ENCODE measurements around the gene RBM24.

DNA sequence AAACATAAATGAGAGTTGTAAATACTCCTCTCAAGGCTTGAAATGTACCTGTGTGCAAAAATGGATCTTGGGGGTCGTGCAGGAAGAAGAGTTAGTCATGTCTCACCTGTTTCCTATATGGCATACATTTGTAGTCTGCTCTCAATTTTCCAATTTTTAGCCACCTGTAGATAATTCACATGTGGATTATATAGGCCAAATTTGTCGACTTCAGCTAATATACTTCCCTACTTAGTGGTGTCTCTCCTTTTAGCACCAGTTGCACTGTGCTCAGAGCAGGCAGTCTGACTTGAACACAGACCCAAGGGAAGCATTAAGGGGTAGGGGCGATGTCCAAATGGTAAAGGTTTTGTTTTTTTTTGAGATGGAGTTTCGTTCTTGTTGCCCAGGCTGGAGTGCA, 1.9 kb downstream of the RBM24 start:
- no peak for TF ChIP-seq GATA2 (IDR thresholded peaks at IDR 0.05; ENCODE audit: low read depth, low read length)
- TF ChIP-seq GATA3 (IDR thresholded peaks at IDR 0.05; ENCODE audit: low read depth, low read length) = no peak
